HCT116 (cell line): Measurements from ENCODE around the gene TMBIM6. TPM values are rescaled to one million over a fixed set of nuclear protein-coding genes. Genes with fewer than 3 reads are reported as not detected.

Experiments used
- ATAC-seq: fragments of 200-7000 bp; cut with Tn5 transposase; 2 replicates; pipeline ENCODE4 v1.9.1; 2020; ENCODE audit warnings: mild to moderate bottlenecking, moderate library complexity
- BruUV-seq: library from RNA; stranded (reverse); fragments of 400-500 nt; replicated peaks from 2 replicates; lab custom pipeline; 2021; lab: Mats Ljungman, UMichigan
- CTCF ChIA-PET: fragments of 300-600 bp; sonication (Branson Sonifier 250); formaldehyde crosslinking; loops from one replicate; lab custom pipeline; 2021; ENCODE audit warnings: antibody characterized with exemption; lab: Charles Lee
- POLR2A ChIA-PET: fragments of 300-600, 350-600 bp; sonication (Branson Sonifier 250); formaldehyde crosslinking; loops from one replicate; lab custom pipeline; 2021; ENCODE audit warnings: antibody characterized with exemption; lab: Charles Lee
- RAD21 ChIA-PET, 2 experiments: fragments of 300-600 bp; sonication (Branson Sonifier 250); formaldehyde crosslinking; loops; one replicate each; lab custom pipeline; 2023; ENCODE audit warnings: low total read pairs in 2 of 2; ENCODE audit not compliant: uncharacterized antibody in 2 of 2, unreplicated experiment in 2 of 2, low non-redundant PET in 1 of 2; lab: Charles Lee
- DNase-seq: peaks from one replicate; pipeline ENCODE4 v3.0.0-alpha.2; 2010; ENCODE audit warnings: low read depth, low spot score
- H2AFZ ChIP-seq: fragments of 200-600 bp; shearing (Covaris generic), sonication (generic); 2 replicates; pipeline ENCODE4 v1.6.1; 2017; ENCODE audit warnings: low read depth, mixed run types, mixed read lengths, antibody characterized with exemption, low read length; ENCODE audit not compliant: poor library complexity, severe bottlenecking
- H3K27ac ChIP-seq: 2 replicates; pipeline ENCODE4 v1.5.1; 2012; ENCODE audit warnings: low read depth, low read length
- H3K27me3 ChIP-seq: fragments of 200-600 bp; sonication (generic); 2 replicates; pipeline ENCODE4 v1.6.1; 2016; ENCODE audit warnings: mixed run types, low read length, mixed read lengths; ENCODE audit not compliant: insufficient read depth
- H3K36me3 ChIP-seq, 2 experiments: fragments of 200-500 bp in 1 of 2; fragments of 200-600 bp in 1 of 2; sonication (Bioruptor generic) in 1 of 2; sonication (generic) in 1 of 2; 2 replicates each; pipeline versions ENCODE4 v1.5.1 to v1.6.1; 2014 to 2016; ENCODE audit warnings: low read length in 2 of 2, inconsistent platforms in 1 of 2, mixed read lengths in 1 of 2, mixed run types in 1 of 2; ENCODE audit not compliant: insufficient read depth in 2 of 2, control insufficient read depth in 1 of 2
- H3K4me1 ChIP-seq, 2 experiments: fragments of 200-600 bp in 1 of 2; sonication (generic) in 1 of 2; 2 replicates each; pipeline versions ENCODE4 v1.5.1 to v1.6.1; 2012 to 2017; ENCODE audit warnings: low read length in 2 of 2, inconsistent platforms in 1 of 2, mild to moderate bottlenecking in 1 of 2, mixed read lengths in 1 of 2, mixed run types in 1 of 2, moderate library complexity in 1 of 2; ENCODE audit not compliant: insufficient read depth in 2 of 2, control insufficient read depth in 1 of 2
- H3K4me2 ChIP-seq: fragments of 200-600 bp; sonication (generic); 2 replicates; pipeline ENCODE4 v1.6.1; 2017; ENCODE audit warnings: mixed run types, low read length, mixed read lengths
- H3K4me3 ChIP-seq, 2 experiments: fragments of 200-600 bp in 1 of 2; sonication (generic) in 1 of 2; replicated peaks in 1 of 2; 2 replicates each; pipeline ENCODE4 v1.5.1; 2011 to 2016; ENCODE audit warnings: low read length in 2 of 2, control low read depth in 1 of 2, low read depth in 1 of 2, mild to moderate bottlenecking in 1 of 2, mixed read lengths in 1 of 2, mixed run types in 1 of 2
- H3K79me2 ChIP-seq: fragments of 200-600 bp; sonication (generic); 2 replicates; pipeline ENCODE4 v1.6.1; 2017; ENCODE audit warnings: mild to moderate bottlenecking, mixed run types, low read length, moderate library complexity, mixed read lengths; ENCODE audit not compliant: insufficient read depth
- H3K9ac ChIP-seq: fragments of 200-600 bp; sonication (generic); 2 replicates; pipeline ENCODE4 v1.6.1; 2016; ENCODE audit warnings: low read length, mixed read lengths
- H3K9me2 ChIP-seq: fragments of 200-600 bp; sonication (generic), shearing (Covaris generic); 2 replicates; pipeline ENCODE4 v1.6.1; 2017; ENCODE audit warnings: mixed run types, mild to moderate bottlenecking, moderate library complexity; ENCODE audit not compliant: insufficient read depth
- H3K9me3 ChIP-seq, 2 experiments: fragments of 200-500 bp in 1 of 2; fragments of 200-600 bp in 1 of 2; sonication (Bioruptor generic) in 1 of 2; sonication (generic) in 1 of 2; 2 replicates each; pipeline ENCODE4 v1.6.1; 2014 to 2017; ENCODE audit warnings: low read length in 2 of 2, mixed read lengths in 2 of 2, inconsistent platforms in 1 of 2, low read depth in 1 of 2, mild to moderate bottlenecking in 1 of 2, mixed run types in 1 of 2, moderate library complexity in 1 of 2; ENCODE audit not compliant: control insufficient read depth in 1 of 2, insufficient read depth in 1 of 2
- H4K20me1 ChIP-seq: fragments of 200-600 bp; sonication (generic), shearing (Covaris generic); 2 replicates; pipeline ENCODE4 v1.6.1; 2017; ENCODE audit warnings: mixed run types, mild to moderate bottlenecking, moderate library complexity; ENCODE audit not compliant: insufficient read depth
- ELF1 ChIP-seq: IDR thresholded peaks from 2 replicates; pipeline ENCODE4 v1.6.1; 2012; ENCODE audit warnings: low read depth, borderline replicate concordance
- RAD21 ChIP-seq: IDR thresholded peaks from 2 replicates; pipeline ENCODE4 v1.6.1; 2012; ENCODE audit warnings: low read depth, mild to moderate bottlenecking
- REST ChIP-seq: IDR thresholded peaks from 2 replicates; pipeline ENCODE4 v1.6.1; 2012; ENCODE audit warnings: low read depth
- intact Hi-C: fragments of 100-400 bp; cut with micrococcal nuclease; formaldehyde crosslinking; loops from 2 replicates; pipeline ENCODE4 v1.10.0; 2022
- total RNA-seq: library from RNA; stranded (reverse); gene quantifications from one replicate; pipeline ENCODE4 v1.2.1, GENCODE V29; 2021; ENCODE audit not compliant: unreplicated experiment

TMBIM6 gene
- total RNA-seq, 1 experiment from 2014 or later = 510 TPM

- Histone ChIP-seq H3K4me2 (no peak overlapping the region), H3K9ac (no peak overlapping the region)
- TF ChIP-seq ELF1 (no peak), REST (no peak), RAD21 (no peak)
- TF ChIP-seq, all 23 proteins: peak for 0
- no peaks in the 10 kb centered on the region for H3K36me3 ChIP-seq
- H3K27ac ChIP-seq = no peak overlapping the region
- no peak overlapping the region for H2AFZ ChIP-seq
- POLR2A ChIA-PET = no interaction called here
- no TSS peak for BruUV-seq
- no peak overlapping the region for H3K4me3 ChIP-seq
- RAD21 ChIA-PET = no interaction called here
- H3K79me2 ChIP-seq = no peaks in the 10 kb centered on the region
- H3K27me3 ChIP-seq = no peaks in the 10 kb centered on the region
- no peak for DNase-seq
- H3K9me2 ChIP-seq = no peaks in the 10 kb centered on the region
- CTCF ChIA-PET = interaction anchor here (0.8 kb wide), 1 partner anchor 43 kb away, joined by 3 read pairs; the partner anchor contains the start of gene TMBIM6
- H4K20me1 ChIP-seq = no peaks in the 10 kb centered on the region
- H3K9me3 ChIP-seq = no peaks in the 10 kb centered on the region
- intact Hi-C loops = no loop called here
- ATAC-seq = no peak
- peaks cover 0 to 9% of the 10 kb centered on the region in 2 experiments; a peak in 2 of 4 replicates for H3K4me1 ChIP-seq
These were observed 43.5 kb upstream of the TMBIM6 start for GRCh38 chr12:49697808-49698207.
